GM19240 (cell line): ENCODE results near the gene CRY2.
A peak's percentile ranks its signal among the peaks of the same experiment; 100 is the strongest.

Experiments
- DNase-seq: peaks from one replicate; pipeline ENCODE4 v3.0.0; 2011; ENCODE audit warnings: low spot score; ENCODE audit not compliant: insufficient read length

The CRY2 gene

DNA sequence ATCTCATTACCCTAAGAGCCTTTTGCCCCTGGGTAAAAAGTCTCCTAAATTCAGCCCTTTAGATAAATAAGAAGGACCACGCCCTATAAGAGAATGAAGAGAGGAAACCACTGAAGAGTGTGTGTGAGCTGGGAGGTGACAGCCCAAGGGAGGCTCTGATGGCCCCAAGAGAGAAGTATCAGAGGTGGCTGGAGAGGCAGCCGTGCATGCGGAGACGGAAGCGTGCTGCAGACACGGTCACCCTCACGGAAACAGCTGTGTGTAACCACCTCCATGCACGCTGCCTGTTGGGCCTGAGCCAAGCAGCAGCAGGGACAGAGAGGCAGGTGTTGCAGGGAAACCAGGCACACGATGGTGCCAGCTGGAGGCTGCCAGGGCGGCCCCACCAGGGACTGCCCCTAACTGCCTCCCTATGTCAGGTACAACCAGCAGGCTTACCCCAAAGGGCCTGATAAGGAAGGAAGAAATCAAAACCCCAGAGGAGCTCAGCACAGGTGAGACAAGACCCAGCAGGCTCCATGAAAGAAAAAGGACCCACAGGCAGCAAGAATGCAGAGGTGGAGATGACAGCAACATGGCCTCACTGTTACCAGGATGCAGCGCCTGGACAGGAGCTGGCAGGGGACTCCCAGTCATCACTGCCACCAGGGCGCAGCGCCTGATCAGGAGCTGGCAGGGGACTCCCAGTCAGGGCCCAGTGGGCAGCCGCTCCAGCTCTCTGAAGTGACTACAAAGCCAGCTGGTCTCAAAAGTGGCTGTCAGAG lies 82.9 kb downstream of the CRY2 start:
- peak; percentile 88 for DNase-seq

DNA sequence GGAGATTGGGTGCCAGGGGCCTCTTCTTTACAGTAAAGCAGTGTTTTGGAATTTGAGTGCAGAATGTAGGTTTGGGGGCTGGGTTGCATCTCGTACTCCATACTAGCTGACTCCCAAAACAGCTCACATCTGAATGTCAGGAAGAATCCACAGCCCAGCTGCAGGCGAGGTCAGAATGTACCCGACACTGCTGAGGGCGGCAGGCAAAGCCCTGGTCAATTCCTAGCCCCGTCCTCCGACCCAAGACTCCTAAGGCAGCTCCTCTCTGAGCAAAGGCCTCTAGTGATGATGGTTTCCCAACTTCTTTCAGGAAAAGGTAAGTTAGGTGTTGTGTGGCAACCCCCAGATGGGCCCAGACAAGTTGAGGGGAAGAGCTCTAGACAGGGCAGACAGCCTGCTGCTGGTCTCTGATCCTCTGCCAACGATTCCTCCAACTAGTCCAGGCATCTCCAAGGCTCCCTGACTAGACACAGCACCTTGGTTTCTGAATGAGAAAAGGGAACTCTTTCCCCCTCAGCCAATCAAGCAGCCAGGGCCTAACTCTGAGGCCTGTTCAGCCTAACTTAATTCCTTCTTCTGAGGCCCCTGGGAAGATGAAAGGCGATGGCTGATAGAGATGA lies 83.8 kb downstream of the CRY2 start:
- no peak for DNase-seq

DNA sequence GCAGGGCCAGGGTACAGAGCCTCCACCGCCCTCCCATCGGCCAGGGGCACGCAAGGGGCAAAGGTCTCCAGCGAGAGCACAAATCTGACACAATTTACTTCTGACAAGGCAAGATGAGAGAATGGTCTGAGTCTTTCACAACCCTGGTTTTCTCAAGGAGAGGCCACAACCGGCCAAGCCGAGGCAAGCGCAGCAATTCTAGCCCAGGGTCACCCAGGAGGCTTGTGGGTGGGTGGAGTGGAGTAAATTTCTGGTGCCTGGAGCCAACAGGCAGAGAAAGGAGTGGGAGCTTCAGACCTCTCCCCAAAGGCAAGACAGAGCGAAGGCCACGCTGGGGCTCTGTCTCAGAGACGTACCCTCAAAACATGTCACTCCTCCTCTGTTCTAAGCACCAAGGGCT lies 84.5 kb downstream of the CRY2 start:
- no peak for DNase-seq

DNA sequence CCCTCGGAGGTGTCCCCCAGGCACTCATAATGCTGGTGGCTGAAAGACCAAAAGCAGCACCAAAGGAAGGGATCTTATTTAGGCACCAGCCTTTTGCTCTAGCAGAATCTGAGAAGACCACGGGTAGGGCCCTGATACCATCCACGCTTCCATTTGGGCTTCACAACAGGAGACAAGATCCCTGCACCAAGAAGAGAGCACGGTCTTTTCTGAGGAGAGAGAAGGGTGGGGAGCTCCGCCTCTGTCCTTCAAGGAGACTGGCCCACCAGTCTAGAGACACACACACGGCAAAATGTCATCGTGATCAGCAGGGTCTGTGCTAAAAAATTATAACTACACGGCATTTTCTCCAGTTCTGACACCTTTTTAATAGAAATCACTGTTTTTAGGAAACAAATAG lies 84.9 kb downstream of the CRY2 start:
- DNase-seq: no peak
